ENCODE measurements around the gene CXXC5. TPM values are rescaled to one million over a fixed set of nuclear protein-coding genes. Genes with fewer than 3 reads are reported as not detected.

Gene CXXC5
- total RNA-seq, 4 donors from 2014 or later = 52.3 to 81.8 (median 62.6) TPM

DNA sequence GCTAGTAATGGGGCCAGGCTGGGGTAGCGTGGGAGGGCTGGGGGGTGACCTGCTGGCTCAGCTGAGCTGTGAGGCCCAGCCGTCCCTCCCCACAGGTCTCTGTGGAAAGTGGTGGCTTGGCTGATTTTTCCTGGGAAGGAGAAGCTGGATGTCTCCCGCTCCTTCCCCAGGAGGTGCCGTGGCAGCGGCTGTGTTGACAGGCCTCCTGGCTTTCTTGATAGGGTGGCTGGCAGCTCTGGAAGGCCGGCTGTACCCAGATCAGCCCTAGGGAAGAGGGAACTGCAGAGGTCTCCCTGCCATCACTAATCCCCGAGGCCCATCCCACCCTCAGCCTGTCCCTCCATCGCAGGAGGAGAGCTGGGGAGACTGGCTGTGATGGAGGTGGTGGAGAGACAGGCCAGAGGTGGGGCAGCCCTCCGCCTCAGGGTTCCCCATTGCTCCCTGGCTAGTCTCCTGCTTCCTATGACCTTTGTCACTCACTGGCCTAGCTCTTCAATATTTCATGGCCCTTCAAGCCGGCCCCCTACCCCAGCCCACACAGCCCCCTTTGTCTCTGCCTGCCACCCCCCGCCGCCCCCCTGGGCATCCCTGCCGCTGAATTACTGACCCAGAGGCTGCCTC lies 6.8 kb downstream of the CXXC5 start:
- Histone ChIP-seq H3K27ac (peak overlapping the region; percentile 95 to 99 (median 95)), H3K4me1 (peaks cover 97 to 98% of the 10 kb centered on the region in 2 donors), H3K27me3 (no peaks in the 10 kb centered on the region), H3K36me3 (no peaks in the 10 kb centered on the region), H3K4me3 (replicated peaks in 1 of 3) (no peak overlapping the region), H3K9me3 (no peaks in the 10 kb centered on the region)
- WGBS, 2 donors = 73 to 85% methylated on average over 10 to 11 of the region's 13 CpGs
- TF ChIP-seq, protein P1, sequence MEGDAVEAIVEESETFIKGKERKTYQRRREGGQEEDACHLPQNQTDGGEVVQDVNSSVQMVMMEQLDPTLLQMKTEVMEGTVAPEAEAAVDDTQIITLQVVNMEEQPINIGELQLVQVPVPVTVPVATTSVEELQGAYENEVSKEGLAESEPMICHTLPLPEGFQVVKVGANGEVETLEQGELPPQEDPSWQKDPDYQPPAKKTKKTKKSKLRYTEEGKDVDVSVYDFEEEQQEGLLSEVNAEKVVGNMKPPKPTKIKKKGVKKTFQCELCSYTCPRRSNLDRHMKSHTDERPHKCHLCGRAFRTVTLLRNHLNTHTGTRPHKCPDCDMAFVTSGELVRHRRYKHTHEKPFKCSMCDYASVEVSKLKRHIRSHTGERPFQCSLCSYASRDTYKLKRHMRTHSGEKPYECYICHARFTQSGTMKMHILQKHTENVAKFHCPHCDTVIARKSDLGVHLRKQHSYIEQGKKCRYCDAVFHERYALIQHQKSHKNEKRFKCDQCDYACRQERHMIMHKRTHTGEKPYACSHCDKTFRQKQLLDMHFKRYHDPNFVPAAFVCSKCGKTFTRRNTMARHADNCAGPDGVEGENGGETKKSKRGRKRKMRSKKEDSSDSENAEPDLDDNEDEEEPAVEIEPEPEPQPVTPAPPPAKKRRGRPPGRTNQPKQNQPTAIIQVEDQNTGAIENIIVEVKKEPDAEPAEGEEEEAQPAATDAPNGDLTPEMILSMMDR (IDR thresholded peaks at IDR 0.05) = no peak
- TF ChIP-seq POLR2A (IDR thresholded peaks at IDR 0.05) = no peak
- DNase-seq = no peak
- intact Hi-C loops (cut with DNase I) = no loop called here

DNA sequence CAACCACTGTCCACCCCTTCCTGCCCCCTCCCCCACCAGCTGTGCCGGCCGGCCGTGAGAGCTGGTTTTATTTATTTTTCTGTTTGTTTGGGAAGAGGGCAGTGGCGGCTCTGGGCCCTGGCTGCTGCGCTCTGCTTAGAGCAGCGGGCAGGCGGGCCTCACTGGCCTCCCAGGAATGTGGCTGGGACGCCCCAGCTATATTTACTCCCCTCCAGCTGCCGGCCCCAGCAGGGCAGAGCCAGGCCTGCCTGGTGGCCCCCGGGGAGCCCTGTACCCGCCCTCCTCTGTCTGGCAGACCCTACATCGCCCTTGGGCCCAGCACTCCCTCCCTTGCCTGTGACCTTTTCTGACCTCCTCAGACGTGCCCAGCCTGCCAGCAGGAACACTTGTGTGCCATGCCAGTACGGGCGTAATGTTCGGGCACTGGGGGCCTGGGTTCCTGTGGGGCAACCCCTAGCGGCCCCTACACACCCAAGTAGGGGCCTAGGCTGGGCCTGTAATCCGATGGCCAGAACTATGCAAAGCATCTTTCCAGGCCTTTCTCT lies 7.7 kb downstream of the CXXC5 start:
- Histone ChIP-seq H3K9me3 (no peaks in the 10 kb centered on the region), H3K36me3 (no peaks in the 10 kb centered on the region), H3K4me3 (replicated peaks in 1 of 3) (no peak overlapping the region), H3K27me3 (no peaks in the 10 kb centered on the region), H3K27ac (peak overlapping the region; percentile 95 to 99 (median 95)), H3K4me1 (peaks cover 98 to 100% of the 10 kb centered on the region in 2 donors)
- intact Hi-C loops (cut with DNase I) = no loop called here
- 5% methylated on average over 15 to 17 of the region's 18 CpGs for WGBS, 2 donors
- TF ChIP-seq, protein P1 (IDR thresholded peaks at IDR 0.05) = no peak
- TF ChIP-seq POLR2A (IDR thresholded peaks at IDR 0.05) = peak in 1 of 2 donors; percentile 56
- peak; percentile 77 to 81 for DNase-seq

DNA sequence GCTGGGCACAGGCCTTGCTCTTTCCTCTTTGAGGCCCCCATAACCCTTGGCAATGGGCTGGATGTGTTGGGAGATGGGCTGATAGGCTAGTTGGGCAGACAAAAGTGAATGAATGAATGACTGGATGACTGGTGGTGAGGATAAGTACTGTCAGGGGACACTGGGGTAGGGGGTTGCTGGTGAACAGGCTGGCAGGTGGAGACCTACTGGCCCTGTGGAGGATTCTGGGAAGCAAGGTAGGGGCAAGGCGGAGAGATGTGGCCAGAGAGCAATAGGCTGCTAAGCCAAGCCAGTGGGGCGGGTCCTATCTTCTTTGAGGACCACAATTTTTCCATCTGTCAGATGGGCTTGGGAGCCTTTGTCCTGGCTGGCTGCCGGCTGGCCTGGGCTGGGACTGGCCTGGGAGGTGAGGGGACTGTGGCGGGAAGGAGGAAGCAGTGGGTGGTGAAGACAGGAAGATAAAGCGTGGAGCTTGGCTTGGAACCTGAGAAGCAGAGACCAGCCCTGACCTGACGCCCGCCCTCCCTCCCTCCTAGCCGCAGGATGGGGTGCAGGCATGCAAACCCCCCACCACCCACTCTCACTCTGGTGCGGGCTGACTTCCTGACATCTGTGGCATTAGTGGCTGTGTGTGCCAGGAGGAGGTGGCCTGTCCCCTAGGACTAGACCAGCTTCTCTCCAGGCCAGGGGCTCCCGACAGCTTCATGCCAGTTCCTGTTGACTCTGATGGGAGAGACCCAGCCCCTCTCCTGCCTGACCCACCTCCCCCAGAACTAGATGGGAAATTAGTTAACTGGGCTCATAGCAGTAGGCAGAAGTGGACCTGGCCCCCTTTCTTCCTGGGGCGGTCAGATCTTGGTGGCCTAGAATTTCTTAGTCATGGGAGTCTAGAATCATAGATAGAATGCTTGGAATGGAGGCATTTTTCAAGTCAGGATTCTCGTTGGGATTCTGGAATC lies 9.5 kb downstream of the CXXC5 start:
- H3K4me1 ChIP-seq = peaks cover 97 to 100% of the 10 kb centered on the region in 2 donors

DNA sequence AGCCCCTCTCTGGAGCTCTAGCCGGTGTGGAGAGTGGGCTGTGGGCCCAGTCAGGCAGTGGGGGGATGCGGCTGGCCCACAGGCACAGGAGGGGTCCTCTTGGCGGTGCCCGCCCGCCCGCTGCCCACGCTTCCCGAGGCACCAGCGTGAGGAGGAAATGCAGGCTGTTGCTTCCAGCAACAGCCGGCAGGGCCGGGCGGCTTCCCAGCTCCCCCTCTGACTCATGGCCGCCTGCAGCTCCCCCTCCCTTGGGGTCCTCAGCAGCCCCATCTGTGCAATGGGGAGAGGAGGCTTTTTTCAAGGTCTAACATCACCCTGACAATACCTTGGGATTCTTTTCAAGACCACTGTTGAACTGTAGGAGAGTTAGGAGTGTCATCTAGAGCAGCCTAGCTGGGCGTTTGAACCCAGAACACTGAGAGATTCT lies 10.4 kb downstream of the CXXC5 start:
- DNase-seq = no peak
- TF ChIP-seq, protein P1 (IDR thresholded peaks at IDR 0.05) = no peak
- no peak for TF ChIP-seq POLR2A (IDR thresholded peaks at IDR 0.05)
- H3K4me1 ChIP-seq = peaks cover 94 to 98% of the 10 kb centered on the region in 2 donors
- peak overlapping the region in 1 of 3 donors; percentile 1 for H3K4me3 ChIP-seq (replicated peaks in 1 of 3)
- peak overlapping the region; percentile 92 to 99 (median 95) for H3K27ac ChIP-seq
- H3K27me3 ChIP-seq = no peaks in the 10 kb centered on the region
- no peaks in the 10 kb centered on the region for H3K36me3 ChIP-seq
- intact Hi-C loops (cut with DNase I) = no loop called here
- whole genome bisulfite sequencing, 2 donors = 39 to 46% methylated on average over 2 of the region's 14 CpGs
- H3K9me3 ChIP-seq = no peaks in the 10 kb centered on the region

More for the DNA sequence above, 9.5 kb downstream of the CXXC5 start:
- 67 to 74% methylated on average over 12 of the region's 12 CpGs for WGBS, 2 donors
- no peaks in the 10 kb centered on the region for H3K9me3 ChIP-seq
- intact Hi-C loops (cut with DNase I) = no loop called here
- H3K36me3 ChIP-seq = no peaks in the 10 kb centered on the region
- no peak for DNase-seq
- no peaks in the 10 kb centered on the region for H3K27me3 ChIP-seq
- peak overlapping the region; percentile 92 to 99 (median 95) for H3K27ac ChIP-seq
- TF ChIP-seq POLR2A (IDR thresholded peaks at IDR 0.05) = no peak
- TF ChIP-seq, protein P1 (IDR thresholded peaks at IDR 0.05) = no peak
- H3K4me3 ChIP-seq (replicated peaks in 1 of 3) = no peak overlapping the region
